CD4-positive, alpha-beta T cell (primary cell): ENCODE measurements around the gene GLB1L. TPM values are rescaled to one million over a fixed set of nuclear protein-coding genes. Genes with fewer than 3 reads are reported as not detected.
A peak's percentile ranks its signal among the peaks of the same experiment; 100 is the strongest.

ENCODE experiments used
- ATAC-seq: fragments of 200-7000 bp; cut with Tn5 transposase; one replicate; pipeline ENCODE4 v1.10.0; 2022; ENCODE audit warnings: mild to moderate bottlenecking; ENCODE audit not compliant: poor library complexity
- CTCF ChIA-PET: fragments of 350-600 bp; sonication (Branson Sonifier 250); formaldehyde crosslinking; loops from one replicate; lab custom pipeline; 2021; ENCODE audit warnings: antibody characterized with exemption, inconsistent platforms; lab: Charles Lee
- POLR2A ChIA-PET: fragments of 350-600 bp; sonication (Branson Sonifier 250); formaldehyde crosslinking; loops from one replicate; lab custom pipeline; 2021; ENCODE audit warnings: antibody characterized with exemption, inconsistent platforms; lab: Charles Lee
- DNase-seq, 14 experiments: peaks; one replicate each; pipeline ENCODE4 v3.0.0-alpha.2; 2013 to 2020; ENCODE audit warnings: mixed read lengths in 2 of 14
- H3K27ac ChIP-seq, 2 donors: one replicate each; pipeline versions ENCODE4 v1.5.1 to v1.7.0; 2013; ENCODE audit warnings: low read length in 2 of 2, low read depth in 1 of 2, mild to moderate bottlenecking in 1 of 2
- H3K27me3 ChIP-seq, 2 experiments: 1 replicate in 1 of 2; 2 replicates in 1 of 2; pipeline versions ENCODE4 v1.6.1 to v1.7.0; 2013; ENCODE audit warnings: low read length in 2 of 2, control low read depth in 1 of 2, mild to moderate bottlenecking in 1 of 2, moderate library complexity in 1 of 2; ENCODE audit not compliant: insufficient read depth in 2 of 2, control insufficient read depth in 1 of 2
- H3K36me3 ChIP-seq: one replicate; pipeline ENCODE4 v1.6.1; 2013; ENCODE audit warnings: low read length, control low read depth; ENCODE audit not compliant: insufficient read depth
- H3K4me1 ChIP-seq: one replicate; pipeline ENCODE4 v1.6.1; 2013; ENCODE audit warnings: low read length, control low read depth; ENCODE audit not compliant: insufficient read depth
- H3K4me3 ChIP-seq: one replicate; pipeline ENCODE4 v1.5.1; 2013; ENCODE audit warnings: mild to moderate bottlenecking, low read length, moderate library complexity
- H3K9me3 ChIP-seq, 2 experiments: 1 replicate in 1 of 2; 2 replicates in 1 of 2; pipeline versions ENCODE4 v1.6.1 to v1.7.0; 2013; ENCODE audit warnings: low read length in 2 of 2, mild to moderate bottlenecking in 2 of 2, control low read depth in 1 of 2, moderate library complexity in 1 of 2; ENCODE audit not compliant: control insufficient read depth in 1 of 2, insufficient read depth in 1 of 2
- H3K27ac Mint-ChIP-seq: one replicate; pipeline ENCODE4 v1.8.0; 2020; ENCODE audit warnings: mixed read lengths
- H3K27me3 Mint-ChIP-seq: one replicate; pipeline ENCODE4 v1.8.0; 2021; ENCODE audit warnings: mixed read lengths
- H3K36me3 Mint-ChIP-seq: one replicate; pipeline ENCODE4 v1.8.0; 2021; ENCODE audit warnings: low read depth, mixed read lengths
- H3K4me1 Mint-ChIP-seq: one replicate; pipeline ENCODE4 v1.8.0; 2021; ENCODE audit warnings: low read depth, mixed read lengths
- H3K4me3 Mint-ChIP-seq: one replicate; pipeline ENCODE4 v1.8.0; 2020; ENCODE audit warnings: mild to moderate bottlenecking, mixed read lengths
- H3K9me3 Mint-ChIP-seq: one replicate; pipeline ENCODE4 v1.8.0; 2020; ENCODE audit warnings: mixed read lengths
- CTCF ChIP-seq: fragments of 200-600 bp; IDR thresholded peaks from one replicate; pipeline ENCODE4 v1.8.0; 2022; ENCODE audit warnings: antibody characterized with exemption, mild to moderate bottlenecking
- intact Hi-C, 2 experiments: fragments of 100-400 bp; cut with DNase I in 1 of 2; cut with micrococcal nuclease in 1 of 2; formaldehyde crosslinking; loops; one replicate each; pipeline versions ENCODE4 v1.15.1 to v1.9.0; 2023 to 2025; cut with DNase I, micrococcal nuclease
- total RNA-seq, 174 experiments: library from RNA in 2 of 174; stranded (reverse) in 2 of 174; gene quantifications; one replicate each; pipeline ENCODE4 v1.2.3 and lab custom pipeline; 2021 to 2026

GLB1L gene
- total RNA-seq, 2 experiments from 2014 or later, result 2.4 to 3.0 TPM

GRCh38 chr2:219250049-219250781 lies 5.0 kb upstream of the GLB1L start:
- peak in 1 of 14 experiments; percentile 22 for DNase-seq
- H3K27ac ChIP-seq, result peak overlapping the region; percentile 46 to 61
- TF ChIP-seq CTCF, result no peak
- peaks cover 78% of the 10 kb centered on the region for H3K4me1 Mint-ChIP-seq
- peak overlapping the region; percentile 52 for H3K4me3 ChIP-seq
- peaks cover 83% of the 10 kb centered on the region for H3K4me1 ChIP-seq
- H3K27ac Mint-ChIP-seq, result peak overlapping the region; percentile 96
- CTCF ChIA-PET, result interaction anchor here (1.1 to 3.8 kb wide), 6 partner anchors 27 to 374 kb away, joined by 3 to 30 read pairs (median 6); partner anchors contain the start of gene DNAJB2
- H3K36me3 Mint-ChIP-seq, result peaks cover 75% of the 10 kb centered on the region
- peak overlapping the region; percentile 88 for H3K4me3 Mint-ChIP-seq
- no peaks in the 10 kb centered on the region for H3K9me3 ChIP-seq
- no peak for ATAC-seq
- peaks cover 44% of the 10 kb centered on the region for H3K36me3 ChIP-seq
- H3K27me3 Mint-ChIP-seq, result no peaks in the 10 kb centered on the region
- no peaks in the 10 kb centered on the region for H3K9me3 Mint-ChIP-seq
- H3K27me3 ChIP-seq, result no peaks in the 10 kb centered on the region
- intact Hi-C loops, result loop anchor here (5.0 to 10.0 kb wide), 2 partner anchors 33 to 685 kb away; partner anchors contain the start of genes ABCB6 (in 2 of the 2), CNOT9 (in 1 of the 2) and USP37 (in 1 of the 2)
- POLR2A ChIA-PET, result interaction anchor here (0.6 to 10.1 kb wide), 17 partner anchors 11 to 248 kb away, joined by 3 to 202 read pairs (median 5); partner anchors contain the start of genes ABCB6, ANKZF1, ATG9A and CNPPD1

GRCh38 chr2:219249203-219249980 lies 4.1 kb upstream of the GLB1L start:
- DNase-seq (peak in 13 of 14 experiments; percentile 34 to 85 (median 66)), ATAC-seq (peak; percentile 7)
- CTCF ChIA-PET, result interaction anchor here (1.0 to 3.8 kb wide), 8 partner anchors 19 to 373 kb away, joined by 3 to 30 read pairs (median 5); partner anchors contain the start of genes ANKZF1, ATG9A, DNAJB2 and NHEJ1
- peak overlapping the region; percentile 61 to 98 for H3K27ac ChIP-seq
- peaks cover 83% of the 10 kb centered on the region for H3K4me1 ChIP-seq
- Mint-ChIP-seq H3K4me1 (peaks cover 79% of the 10 kb centered on the region), H3K4me3 (peak overlapping the region; percentile 88), H3K27me3 (no peaks in the 10 kb centered on the region), H3K36me3 (peaks cover 69% of the 10 kb centered on the region), H3K9me3 (no peaks in the 10 kb centered on the region), H3K27ac (peak overlapping the region; percentile 96)
- peaks cover 44% of the 10 kb centered on the region for H3K36me3 ChIP-seq
- intact Hi-C loops, result loop anchor here in 1 of 2 experiments (1.0 to 5.0 kb wide), 2 partner anchors 20 to 72 kb away; partner anchors contain the start of genes ANKZF1, ATG9A, CNPPD1 and RETREG2
- no peaks in the 10 kb centered on the region for H3K9me3 ChIP-seq
- POLR2A ChIA-PET, result interaction anchor here (0.6 to 10.1 kb wide), 20 partner anchors 11 to 249 kb away, joined by 3 to 202 read pairs (median 5); partner anchors contain the start of genes ABCB6, ANKZF1, ATG9A and CNPPD1
- no peak for TF ChIP-seq CTCF
- H3K27me3 ChIP-seq, result no peaks in the 10 kb centered on the region
- peak overlapping the region; percentile 52 for H3K4me3 ChIP-seq

- Histone ChIP-seq H3K9me3 (no peaks in the 10 kb centered on the region), H3K27ac (peak overlapping the region; percentile 61 to 98), H3K27me3 (no peaks in the 10 kb centered on the region), H3K36me3 (peaks cover 44% of the 10 kb centered on the region), H3K4me1 (peaks cover 86% of the 10 kb centered on the region), H3K4me3 (peak overlapping the region; percentile 52)
- CTCF ChIA-PET, result interaction anchor here (1.0 to 3.8 kb wide), 6 partner anchors 19 to 89 kb away, joined by 5 to 30 read pairs (median 6); partner anchors contain the start of genes ANKZF1, ATG9A and NHEJ1
- no peaks in the 10 kb centered on the region for H3K27me3 Mint-ChIP-seq
- H3K27ac Mint-ChIP-seq, result peak overlapping the region; percentile 96
- no peak for ATAC-seq
- peak overlapping the region; percentile 88 for H3K4me3 Mint-ChIP-seq
- intact Hi-C loops, result loop anchor here in 1 of 2 experiments (1.0 to 5.0 kb wide), 2 partner anchors 20 to 72 kb away; partner anchors contain the start of genes ANKZF1, ATG9A, CNPPD1 and RETREG2
- H3K4me1 Mint-ChIP-seq, result peaks cover 84% of the 10 kb centered on the region
- POLR2A ChIA-PET, result interaction anchor here (0.6 to 10.1 kb wide), 14 partner anchors 11 to 139 kb away, joined by 3 to 202 read pairs (median 15); partner anchors contain the start of genes ABCB6, ANKZF1, ATG9A and CNPPD1
- no peak for DNase-seq
- TF ChIP-seq CTCF, result no peak
- H3K36me3 Mint-ChIP-seq, result peaks cover 69% of the 10 kb centered on the region
- no peaks in the 10 kb centered on the region for H3K9me3 Mint-ChIP-seq
These were observed 3.6 kb upstream of the GLB1L start for GRCh38 chr2:219248845-219249202.
